Upper lobe of right lung (tissue), 1 donor: ENCODE results near the gene STRIP1. TPM values are rescaled to one million over a fixed set of nuclear protein-coding genes. Genes with fewer than 3 reads are reported as not detected.

Experiments
- ATAC-seq: fragments of 200-7000 bp; cut with Tn5 transposase; one replicate; pipeline ENCODE4 v1.9.1; 2020; ENCODE audit warnings: mild to moderate bottlenecking, moderate library complexity
- DNase-seq: peaks from one replicate; pipeline ENCODE4 v3.0.0-alpha.2; 2020
- H3K27ac ChIP-seq: fragments of 200-600 bp; one replicate; pipeline ENCODE4 v1.8.0; 2022
- H3K27me3 ChIP-seq: fragments of 200-600 bp; one replicate; pipeline ENCODE4 v1.8.0; 2022; ENCODE audit warnings: mild to moderate bottlenecking
- H3K36me3 ChIP-seq: fragments of 200-600 bp; one replicate; pipeline ENCODE4 v1.8.0; 2022
- H3K4me1 ChIP-seq: fragments of 200-600 bp; one replicate; pipeline ENCODE4 v1.8.0; 2022
- H3K4me3 ChIP-seq: fragments of 200-600 bp; one replicate; pipeline ENCODE4 v1.8.0; 2022; ENCODE audit warnings: mild to moderate bottlenecking
- H3K9me3 ChIP-seq: fragments of 200-600 bp; one replicate; pipeline ENCODE4 v1.8.0; 2022
- intact Hi-C: fragments of 100-400 bp; cut with DNase I; formaldehyde crosslinking; loops from one replicate; pipeline ENCODE4 v1.11.0; 2022
- long read RNA-seq: library from polyadenylated mRNA; unstranded; transcript quantifications from one replicate; pipeline ENCODE4 v2.0.0, GENCODE V29; 2021
- total RNA-seq: library from RNA; stranded (reverse); fragmentation: NEBNext Ultra II Directional; extraction: Animal tissue kit (Norgen Biotek cat#: 25700); gene quantifications from one replicate; pipeline ENCODE4 v1.2.1, GENCODE V29; 2021
- TF ChIP-seq, protein P1 (sequence below): fragments of 200-600 bp; IDR thresholded peaks from one replicate; pipeline ENCODE4 v1.8.0; 2022; ENCODE audit warnings: antibody characterized with exemption
- donor health status: DM: no; HTN: yes; CAD: no; lungs with severe emphysema.

The STRIP1 gene, protein sequence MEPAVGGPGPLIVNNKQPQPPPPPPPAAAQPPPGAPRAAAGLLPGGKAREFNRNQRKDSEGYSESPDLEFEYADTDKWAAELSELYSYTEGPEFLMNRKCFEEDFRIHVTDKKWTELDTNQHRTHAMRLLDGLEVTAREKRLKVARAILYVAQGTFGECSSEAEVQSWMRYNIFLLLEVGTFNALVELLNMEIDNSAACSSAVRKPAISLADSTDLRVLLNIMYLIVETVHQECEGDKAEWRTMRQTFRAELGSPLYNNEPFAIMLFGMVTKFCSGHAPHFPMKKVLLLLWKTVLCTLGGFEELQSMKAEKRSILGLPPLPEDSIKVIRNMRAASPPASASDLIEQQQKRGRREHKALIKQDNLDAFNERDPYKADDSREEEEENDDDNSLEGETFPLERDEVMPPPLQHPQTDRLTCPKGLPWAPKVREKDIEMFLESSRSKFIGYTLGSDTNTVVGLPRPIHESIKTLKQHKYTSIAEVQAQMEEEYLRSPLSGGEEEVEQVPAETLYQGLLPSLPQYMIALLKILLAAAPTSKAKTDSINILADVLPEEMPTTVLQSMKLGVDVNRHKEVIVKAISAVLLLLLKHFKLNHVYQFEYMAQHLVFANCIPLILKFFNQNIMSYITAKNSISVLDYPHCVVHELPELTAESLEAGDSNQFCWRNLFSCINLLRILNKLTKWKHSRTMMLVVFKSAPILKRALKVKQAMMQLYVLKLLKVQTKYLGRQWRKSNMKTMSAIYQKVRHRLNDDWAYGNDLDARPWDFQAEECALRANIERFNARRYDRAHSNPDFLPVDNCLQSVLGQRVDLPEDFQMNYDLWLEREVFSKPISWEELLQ
- 35.6 TPM for total RNA-seq
- long read RNA-seq, transcript STRIP1-201 (21 exons, 3,265 nt) = major isoform, 48 of 79 reads
- long read RNA-seq, partial matches to known transcripts = 13 of 79 reads
- long read RNA-seq, other reads (novel, unspliced or antisense) = 18 of 79 reads

DNA sequence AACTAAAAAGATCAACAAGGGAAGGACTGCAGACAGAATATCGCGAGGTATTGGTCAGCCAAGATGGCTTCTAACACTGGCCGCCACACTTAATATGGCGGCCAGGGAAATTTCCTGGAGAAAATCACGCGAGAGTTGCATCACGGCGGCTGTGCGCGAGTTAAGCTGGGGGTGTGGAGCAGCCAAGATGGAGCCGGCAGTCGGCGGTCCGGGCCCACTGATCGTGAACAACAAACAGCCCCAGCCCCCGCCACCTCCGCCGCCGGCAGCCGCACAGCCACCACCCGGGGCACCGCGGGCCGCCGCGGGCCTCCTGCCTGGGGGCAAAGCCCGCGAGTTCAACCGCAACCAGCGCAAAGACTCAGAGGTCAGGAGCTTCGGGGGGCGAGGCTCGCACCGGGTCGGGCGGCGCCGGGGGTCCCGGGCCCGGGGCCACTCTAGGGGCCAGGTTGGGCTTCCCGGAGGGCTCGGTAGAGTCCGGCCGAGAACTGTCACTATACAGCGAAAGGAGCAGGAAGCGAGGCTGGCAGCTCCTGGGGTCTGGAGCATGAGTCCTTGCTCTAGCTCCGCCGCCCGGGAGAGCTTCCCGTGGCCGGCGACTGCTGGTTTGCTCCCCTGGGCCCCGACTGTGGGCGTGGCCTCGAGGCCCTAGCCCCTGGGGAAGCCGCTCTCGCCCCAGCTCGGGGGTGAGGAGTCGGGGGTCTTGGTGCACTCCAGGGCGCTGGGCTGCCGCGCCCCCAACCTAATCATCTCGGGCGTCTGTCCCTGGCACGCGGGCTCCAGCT, at the start of gene STRIP1:
STRIP1 (plus strand) TSS at position 174 of the 785 bp plus-strand sequence; CDS start at position 188, 14 bp downstream.
- ATAC-seq (peak; percentile 95), DNase-seq (peak; percentile 96)
- intact Hi-C loops = no loop called here
- Histone ChIP-seq H3K4me3 (peak within 1 kb of the TSS; percentile 93), H3K4me1 (peaks cover 13% of the 10 kb centered on the region), H3K36me3 (peaks cover 15% of the 10 kb centered on the region), H3K9me3 (no peaks in the 10 kb centered on the region), H3K27ac (peak within 1 kb of the TSS; percentile 91), H3K27me3 (no peaks in the 10 kb centered on the region)
- TF ChIP-seq, protein P1, sequence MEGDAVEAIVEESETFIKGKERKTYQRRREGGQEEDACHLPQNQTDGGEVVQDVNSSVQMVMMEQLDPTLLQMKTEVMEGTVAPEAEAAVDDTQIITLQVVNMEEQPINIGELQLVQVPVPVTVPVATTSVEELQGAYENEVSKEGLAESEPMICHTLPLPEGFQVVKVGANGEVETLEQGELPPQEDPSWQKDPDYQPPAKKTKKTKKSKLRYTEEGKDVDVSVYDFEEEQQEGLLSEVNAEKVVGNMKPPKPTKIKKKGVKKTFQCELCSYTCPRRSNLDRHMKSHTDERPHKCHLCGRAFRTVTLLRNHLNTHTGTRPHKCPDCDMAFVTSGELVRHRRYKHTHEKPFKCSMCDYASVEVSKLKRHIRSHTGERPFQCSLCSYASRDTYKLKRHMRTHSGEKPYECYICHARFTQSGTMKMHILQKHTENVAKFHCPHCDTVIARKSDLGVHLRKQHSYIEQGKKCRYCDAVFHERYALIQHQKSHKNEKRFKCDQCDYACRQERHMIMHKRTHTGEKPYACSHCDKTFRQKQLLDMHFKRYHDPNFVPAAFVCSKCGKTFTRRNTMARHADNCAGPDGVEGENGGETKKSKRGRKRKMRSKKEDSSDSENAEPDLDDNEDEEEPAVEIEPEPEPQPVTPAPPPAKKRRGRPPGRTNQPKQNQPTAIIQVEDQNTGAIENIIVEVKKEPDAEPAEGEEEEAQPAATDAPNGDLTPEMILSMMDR = no peak

DNA sequence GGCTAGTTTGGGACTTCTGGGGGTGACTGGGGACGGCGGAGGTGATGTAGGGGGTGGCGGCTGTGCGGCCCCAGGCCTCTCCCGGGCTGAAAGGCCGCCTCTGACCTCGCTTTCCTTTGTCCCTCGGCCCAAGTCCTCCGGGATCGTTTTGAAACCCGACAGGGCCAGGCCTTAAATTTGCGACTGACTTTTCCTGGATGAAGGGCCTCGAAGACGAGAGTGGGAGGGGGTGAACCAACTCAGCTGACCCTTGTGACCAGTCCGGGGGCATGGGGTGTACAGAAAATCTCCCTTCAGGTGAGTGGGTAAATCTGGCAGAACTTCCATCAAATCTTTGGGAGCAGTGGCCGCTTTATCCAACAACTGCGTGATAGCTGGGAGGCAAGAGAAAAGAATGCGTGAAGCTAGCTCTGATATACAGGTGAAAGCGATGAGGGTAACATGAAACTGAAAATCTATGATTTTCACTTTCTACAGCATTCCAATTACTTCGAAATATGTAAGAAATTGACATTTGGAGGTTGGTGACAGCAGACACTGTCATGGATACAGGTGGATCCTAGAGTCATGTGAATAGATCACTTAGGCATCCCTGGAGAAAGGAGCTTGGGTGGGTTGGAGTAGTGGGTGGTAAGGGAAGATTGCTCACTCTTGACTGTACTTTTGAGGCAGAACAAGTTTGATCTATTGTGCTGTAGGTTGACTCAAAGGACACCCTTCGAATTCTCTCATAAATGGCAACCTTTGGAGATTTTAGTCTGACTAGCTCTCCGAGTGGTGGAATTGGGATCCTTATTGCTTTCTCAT, 49.0 kb upstream of the STRIP1 start:
- H3K27me3 ChIP-seq = no peaks in the 10 kb centered on the region
- no peak for ATAC-seq
- peaks cover 65% of the 10 kb centered on the region for H3K4me1 ChIP-seq
- TF ChIP-seq, protein P1 = no peak
- H3K9me3 ChIP-seq = no peaks in the 10 kb centered on the region
- DNase-seq = no peak
- peak overlapping the region; percentile 83 for H3K4me3 ChIP-seq
- H3K36me3 ChIP-seq = no peaks in the 10 kb centered on the region
- H3K27ac ChIP-seq = peak overlapping the region; percentile 97
- intact Hi-C loops = no loop called here

DNA sequence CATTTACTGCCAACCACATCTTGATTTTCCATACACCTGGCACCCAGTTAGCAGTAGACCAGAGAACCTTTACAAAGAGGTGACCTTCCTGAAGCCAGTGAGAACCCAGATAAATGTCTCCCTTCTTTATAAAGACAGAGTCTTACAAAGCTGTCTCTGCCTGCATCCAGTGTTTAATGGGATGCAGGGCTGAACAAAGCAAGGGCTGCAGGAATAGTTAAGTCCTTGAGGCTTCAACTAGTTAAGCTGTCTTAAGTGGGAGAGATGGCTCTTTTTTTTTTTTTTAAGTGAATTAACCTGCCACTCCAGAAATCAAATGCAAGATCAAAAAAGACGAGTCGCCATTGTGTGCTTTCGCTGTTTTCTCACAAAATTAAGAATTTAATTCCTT, 48.4 kb upstream of the STRIP1 start:
- TF ChIP-seq, protein P1 = no peak
- Histone ChIP-seq H3K4me3 (peak overlapping the region; percentile 83), H3K27me3 (no peaks in the 10 kb centered on the region), H3K27ac (no peak overlapping the region), H3K4me1 (peaks cover 70% of the 10 kb centered on the region), H3K36me3 (no peaks in the 10 kb centered on the region), H3K9me3 (no peaks in the 10 kb centered on the region)
- DNase-seq = no peak
- intact Hi-C loops = no loop called here
- no peak for ATAC-seq

DNA sequence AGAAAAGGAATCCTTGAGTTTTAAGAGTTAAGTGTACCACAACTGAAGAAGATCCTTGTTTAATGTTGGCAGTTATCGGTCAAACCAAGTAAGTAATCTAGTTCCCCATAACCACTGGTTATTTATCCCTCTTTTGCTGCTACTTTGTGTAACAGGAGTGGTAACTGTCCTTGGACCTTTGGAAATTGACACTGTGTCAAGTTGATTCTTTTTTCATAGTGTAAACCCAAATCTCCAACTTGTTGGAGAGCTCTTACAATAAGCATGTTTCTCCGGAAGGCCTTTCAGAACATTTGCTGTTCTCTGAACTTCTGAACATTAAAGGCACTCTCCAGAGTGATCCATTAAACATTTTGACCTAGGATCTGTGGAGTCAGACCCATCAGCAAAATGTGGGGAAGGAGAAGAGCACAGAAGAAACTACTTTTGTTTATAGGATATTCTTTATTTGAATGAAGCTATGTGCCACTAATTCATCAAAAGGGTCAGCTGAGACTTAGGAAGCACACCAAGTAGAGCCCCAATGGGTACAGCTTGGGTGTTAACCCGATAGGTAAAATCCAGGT, 46.0 kb upstream of the STRIP1 start:
- H3K4me3 ChIP-seq = no peak overlapping the region

More for the DNA sequence above, 46.0 kb upstream of the STRIP1 start:
- TF ChIP-seq, protein P1 = no peak
- Histone ChIP-seq H3K9me3 (no peaks in the 10 kb centered on the region), H3K4me1 (peaks cover 71% of the 10 kb centered on the region), H3K36me3 (no peaks in the 10 kb centered on the region), H3K27me3 (no peaks in the 10 kb centered on the region), H3K27ac (no peak overlapping the region)
- DNase-seq (no peak), ATAC-seq (no peak)
- intact Hi-C loops = no loop called here
